Measurements from ENCODE around the gene MS4A7.

DNA sequence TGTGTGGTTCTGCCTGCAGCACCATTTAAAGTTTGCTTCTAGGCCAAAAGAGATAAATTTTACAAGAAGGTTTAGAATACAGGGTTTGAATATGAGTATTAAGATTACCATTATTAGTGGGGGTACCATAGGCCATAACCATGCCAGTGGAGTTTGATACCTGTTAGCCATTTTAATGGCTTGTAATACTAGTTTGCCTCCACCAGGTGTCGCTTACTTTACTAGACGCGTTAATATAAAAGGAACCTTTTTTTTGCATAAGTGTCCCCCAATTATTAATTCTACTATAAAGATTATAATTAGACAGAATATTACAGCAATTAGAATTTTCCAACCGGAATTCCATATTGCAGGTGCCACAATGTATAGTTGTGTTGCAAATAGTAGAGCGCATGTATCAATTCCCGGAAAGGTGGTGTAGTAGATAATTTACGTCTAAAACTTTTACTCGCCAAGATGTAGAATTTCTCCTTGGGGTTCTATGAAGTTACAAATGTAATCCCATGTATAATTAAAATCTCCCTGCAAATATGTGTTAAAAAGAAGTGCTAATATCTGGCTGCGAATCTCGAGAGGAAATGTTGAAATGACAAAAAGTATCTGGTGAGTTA is 35.1 kb upstream of the MS4A7 start:
- TF ChIP-seq CTCF (IDR thresholded peaks at IDR 0.05; ENCODE audit: insufficient read depth, low read length, poor library complexity, severe bottlenecking), result peak; percentile 58
- no peak for TF ChIP-seq EZH2phosphoT487 (conservative IDR thresholded peaks at IDR 0.05; ENCODE audit: low read length)

All from SU-DHL-6 (cell line).